Measurements from ENCODE around the gene FKBP2. TPM values are rescaled to one million over a fixed set of nuclear protein-coding genes. Genes with fewer than 3 reads are reported as not detected.

Gene FKBP2
- total and polyA plus RNA-seq, 7 donors: 49.2 to 213 (median 70.5) TPM

- peaks cover 0 to 37% (median 31%) of the 10 kb centered on the region in 4 donors for H3K4me1 ChIP-seq
These were observed 48.2 kb downstream of the FKBP2 start for GRCh38 chr11:64289002-64289564.

GRCh38 chr11:64290352-64291261 lies 49.7 kb downstream of the FKBP2 start:
- 49 to 59% methylated on average over 10 of the region's 10 CpGs for WGBS, 2 donors
- intact Hi-C loops (cut with DNase I): no loop called here
- no peak for DNase-seq

More at GRCh38 chr11:64289002-64289564, 48.2 kb downstream of the FKBP2 start:
- 92 to 95% methylated on average over 13 of the region's 13 CpGs for WGBS, 2 donors
- intact Hi-C loops (cut with DNase I): no loop called here
- Histone ChIP-seq H3K27ac (no peak overlapping the region), H3K27me3 (peaks cover 22 to 49% (median 45%) of the 10 kb centered on the region in 3 donors), H3K4me3 (no peak overlapping the region), H3K9me3 (no peaks in the 10 kb centered on the region), H3K36me3 (no peaks in the 10 kb centered on the region)
- no peak for DNase-seq
- no peak for TF ChIP-seq EP300 (IDR thresholded peaks at IDR 0.05)
- TF ChIP-seq CTCF (IDR thresholded peaks at IDR 0.05): no peak
- no peak for TF ChIP-seq POLR2A (IDR thresholded peaks at IDR 0.05)
- TF ChIP-seq POLR2AphosphoS5 (IDR thresholded peaks at IDR 0.05): no peak

GRCh38 chr11:64291262-64291751 lies 50.4 kb downstream of the FKBP2 start, which contains the start of gene KCNK4:
Gene KCNK4, plus strand, starts transcription at chr11:64291302. Its CDS starts 1,717 bp downstream, at chr11:64293019.
- TF ChIP-seq CTCF (IDR thresholded peaks at IDR 0.05) (no peak), POLR2AphosphoS5 (IDR thresholded peaks at IDR 0.05) (no peak), EP300 (IDR thresholded peaks at IDR 0.05) (no peak), POLR2A (IDR thresholded peaks at IDR 0.05) (no peak)
- no peaks in the 10 kb centered on the region for H3K36me3 ChIP-seq
- no peak within 1 kb of the TSS for H3K27ac ChIP-seq
- peak within 1 kb of the TSS in 3 of 4 donors; percentile 15 to 40 (median 36) for H3K4me3 ChIP-seq
- H3K9me3 ChIP-seq: no peaks in the 10 kb centered on the region
- WGBS, 2 donors: 3 to 4% methylated on average over 45 of the region's 45 CpGs
- peaks cover 23 to 71% (median 65%) of the 10 kb centered on the region in 3 donors for H3K27me3 ChIP-seq
- H3K4me1 ChIP-seq: peaks cover 0 to 29% (median 24%) of the 10 kb centered on the region in 4 donors
- DNase-seq: no peak
- intact Hi-C loops (cut with DNase I): no loop called here

More at GRCh38 chr11:64290352-64291261, 49.7 kb downstream of the FKBP2 start:
- no peak for TF ChIP-seq POLR2A (IDR thresholded peaks at IDR 0.05)
- TF ChIP-seq CTCF (IDR thresholded peaks at IDR 0.05): no peak
- no peak for TF ChIP-seq POLR2AphosphoS5 (IDR thresholded peaks at IDR 0.05)
- TF ChIP-seq EP300 (IDR thresholded peaks at IDR 0.05): no peak
- Histone ChIP-seq H3K36me3 (no peaks in the 10 kb centered on the region), H3K4me1 (peaks cover 0 to 35% (median 29%) of the 10 kb centered on the region in 4 donors), H3K27me3 (peaks cover 22 to 64% (median 58%) of the 10 kb centered on the region in 3 donors), H3K4me3 (no peak overlapping the region), H3K9me3 (no peaks in the 10 kb centered on the region), H3K27ac (no peak overlapping the region)

GRCh38 chr11:64291752-64292459 lies 51.0 kb downstream of the FKBP2 start:
- intact Hi-C loops (cut with DNase I): no loop called here
- H3K27me3 ChIP-seq: peaks cover 29 to 77% (median 71%) of the 10 kb centered on the region in 3 donors
- 1% methylated on average over 96 of the region's 96 CpGs for WGBS, 2 donors
- H3K9me3 ChIP-seq: no peaks in the 10 kb centered on the region
- H3K36me3 ChIP-seq: no peaks in the 10 kb centered on the region
- TF ChIP-seq CTCF (IDR thresholded peaks at IDR 0.05) (no peak), POLR2A (IDR thresholded peaks at IDR 0.05) (no peak), EP300 (IDR thresholded peaks at IDR 0.05) (no peak), POLR2AphosphoS5 (IDR thresholded peaks at IDR 0.05) (no peak)
- H3K27ac ChIP-seq: no peak overlapping the region
- H3K4me3 ChIP-seq: peak overlapping the region in 3 of 4 donors; percentile 15 to 40 (median 36)
- no peak for DNase-seq
- peaks cover 0 to 23% (median 18%) of the 10 kb centered on the region in 4 donors for H3K4me1 ChIP-seq

Measured in sigmoid colon (tissue), 7 donors.